ENCODE data around the gene GIT2. TPM values are rescaled to one million over a fixed set of nuclear protein-coding genes. Genes with fewer than 3 reads are reported as not detected.

GIT2 gene
- total RNA-seq, 1 donor from 2014 or later, result 38.4 TPM

GRCh38 chr12:109946913-109947312, 49.3 kb downstream of the GIT2 start:
- Mint-ChIP-seq H3K4me3 (no peak overlapping the region), H3K4me1 (ENCODE audit: unreplicated experiment) (peaks cover 45% of the 10 kb centered on the region), H3K9me3 (no peaks in the 10 kb centered on the region), H3K36me3 (peaks cover 17% of the 10 kb centered on the region), H3K27ac (no peak overlapping the region), H3K27me3 (no peaks in the 10 kb centered on the region)
- TF ChIP-seq CTCF (conservative IDR thresholded peaks at IDR 0.05), result no peak
- DNase-seq (ENCODE audit: extremely low spot score, unreplicated experiment), result no peak

- H3K9me3 Mint-ChIP-seq, result no peaks in the 10 kb centered on the region
- H3K27me3 Mint-ChIP-seq, result no peaks in the 10 kb centered on the region
- no peak overlapping the region for H3K27ac Mint-ChIP-seq
- H3K4me3 Mint-ChIP-seq, result no peak overlapping the region
- DNase-seq (ENCODE audit: extremely low spot score, unreplicated experiment), result no peak
- H3K4me1 Mint-ChIP-seq (ENCODE audit: unreplicated experiment), result peaks cover 45% of the 10 kb centered on the region
- H3K36me3 Mint-ChIP-seq, result peaks cover 13% of the 10 kb centered on the region
- TF ChIP-seq CTCF (conservative IDR thresholded peaks at IDR 0.05), result no peak
Observed at GRCh38 chr12:109946505-109946904, 49.7 kb downstream of the GIT2 start.

- no peaks in the 10 kb centered on the region for H3K27me3 Mint-ChIP-seq
- peaks cover 7% of the 10 kb centered on the region for H3K36me3 Mint-ChIP-seq
- no peaks in the 10 kb centered on the region for H3K9me3 Mint-ChIP-seq
- no peak for TF ChIP-seq CTCF (conservative IDR thresholded peaks at IDR 0.05)
- peak overlapping the region; percentile 59 for H3K4me3 Mint-ChIP-seq
- H3K4me1 Mint-ChIP-seq (ENCODE audit: unreplicated experiment), result peaks cover 40% of the 10 kb centered on the region
- no peak overlapping the region for H3K27ac Mint-ChIP-seq
- no peak for DNase-seq (ENCODE audit: extremely low spot score, unreplicated experiment)
Observed at GRCh38 chr12:109944561-109945359, 51.4 kb downstream of the GIT2 start.

- Mint-ChIP-seq H3K4me3 (no peak overlapping the region), H3K36me3 (peaks cover 12% of the 10 kb centered on the region), H3K27ac (no peak overlapping the region), H3K4me1 (ENCODE audit: unreplicated experiment) (peaks cover 33% of the 10 kb centered on the region), H3K9me3 (no peaks in the 10 kb centered on the region), H3K27me3 (no peaks in the 10 kb centered on the region)
- DNase-seq (ENCODE audit: extremely low spot score, unreplicated experiment), result no peak
- TF ChIP-seq CTCF (conservative IDR thresholded peaks at IDR 0.05), result no peak
Observed at GRCh38 chr12:109943811-109944210, 52.4 kb downstream of the GIT2 start.

- Mint-ChIP-seq H3K27me3 (no peaks in the 10 kb centered on the region), H3K4me3 (no peak overlapping the region), H3K27ac (no peak overlapping the region), H3K36me3 (peaks cover 11% of the 10 kb centered on the region), H3K9me3 (no peaks in the 10 kb centered on the region), H3K4me1 (ENCODE audit: unreplicated experiment) (peaks cover 10% of the 10 kb centered on the region)
- no peak for DNase-seq (ENCODE audit: extremely low spot score, unreplicated experiment)
- no peak for TF ChIP-seq CTCF (conservative IDR thresholded peaks at IDR 0.05)
Observed at GRCh38 chr12:109940339-109940923, 55.7 kb downstream of the GIT2 start.

Data from type B pancreatic cell (in vitro differentiated cells).